ENCODE measurements around the gene SETDB1. TPM values are rescaled to one million over a fixed set of nuclear protein-coding genes. Genes with fewer than 3 reads are reported as not detected.
"Not testable (repeated sequence)": the region's sequence is repeated elsewhere in the genome, so short reads cannot be mapped to it uniquely, and the experiment has no call there.

SETDB1 gene
- total RNA-seq (2014; rRNA removed; shearing (Covaris generic)), result 24.0 and 25.3 TPM in 2 replicates
- 19.8 and 26.9 TPM in 2 replicates for polyA plus RNA-seq (2015; cell fraction: cytosol; rRNA removed)
- 88.2 and 94.7 TPM in 2 replicates for polyA plus RNA-seq (2015; cell fraction: nucleus; rRNA removed)

DNA sequence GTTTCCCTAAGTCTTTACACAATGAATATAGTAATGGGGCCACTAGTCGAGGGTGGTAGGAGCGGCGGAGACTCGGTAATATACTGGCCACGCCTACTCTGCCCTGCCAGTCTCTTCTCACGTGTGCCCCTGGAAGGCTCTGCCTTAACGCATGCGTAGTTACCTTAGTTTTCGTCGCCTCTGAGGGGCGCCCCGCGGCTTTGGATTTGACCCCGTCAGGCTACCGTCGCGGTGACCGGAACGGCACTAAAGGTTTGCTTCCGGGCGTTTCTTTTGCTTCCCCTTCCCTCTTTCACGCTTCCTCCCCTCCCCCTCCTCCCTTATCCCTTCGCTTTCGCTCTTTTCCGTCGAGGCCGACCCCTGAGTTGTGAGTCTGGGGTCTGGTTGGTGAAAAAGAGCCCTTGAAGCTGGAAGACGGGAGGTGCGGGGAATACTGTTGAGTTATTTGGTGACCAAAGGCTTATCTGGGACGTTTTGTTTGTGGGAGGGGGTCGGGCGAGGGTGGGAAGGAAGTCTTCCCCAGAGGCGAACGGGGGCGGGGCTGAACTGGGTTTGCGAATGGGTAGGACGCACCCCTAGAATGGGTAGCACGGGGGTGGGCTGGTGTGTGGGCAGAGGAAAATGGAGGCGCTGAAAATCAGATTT lies at the start of gene SETDB1:
Gene SETDB1 (plus strand): TSS at position 267 of the 645 bp plus-strand sequence. CDS start 1,352 bp downstream, outside the sequence.
- DNase-seq (ENCODE audit: low read depth), result peak; percentile 96

DNA sequence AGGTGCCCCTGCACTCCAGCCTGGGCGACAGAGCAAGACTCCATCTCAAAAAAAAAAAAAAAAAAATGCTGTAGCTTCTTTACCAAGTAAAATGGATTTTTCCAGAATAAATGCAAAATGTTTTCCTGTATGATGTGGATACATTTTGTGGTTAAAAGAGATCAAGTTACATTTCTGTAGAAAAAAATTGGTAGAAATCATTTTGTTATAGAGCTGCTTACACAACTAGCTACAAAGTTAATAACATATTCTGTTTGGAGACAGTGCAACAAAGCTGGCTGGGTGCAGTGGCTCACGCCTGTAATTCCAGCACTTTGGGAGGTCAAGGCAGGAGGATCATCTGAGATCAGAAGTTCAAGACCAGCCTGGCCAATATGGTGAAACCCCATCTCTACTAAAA lies 47.2 kb upstream of the SETDB1 start:
- DNase-seq (ENCODE audit: low read depth), result not testable (repeated sequence)

DNA sequence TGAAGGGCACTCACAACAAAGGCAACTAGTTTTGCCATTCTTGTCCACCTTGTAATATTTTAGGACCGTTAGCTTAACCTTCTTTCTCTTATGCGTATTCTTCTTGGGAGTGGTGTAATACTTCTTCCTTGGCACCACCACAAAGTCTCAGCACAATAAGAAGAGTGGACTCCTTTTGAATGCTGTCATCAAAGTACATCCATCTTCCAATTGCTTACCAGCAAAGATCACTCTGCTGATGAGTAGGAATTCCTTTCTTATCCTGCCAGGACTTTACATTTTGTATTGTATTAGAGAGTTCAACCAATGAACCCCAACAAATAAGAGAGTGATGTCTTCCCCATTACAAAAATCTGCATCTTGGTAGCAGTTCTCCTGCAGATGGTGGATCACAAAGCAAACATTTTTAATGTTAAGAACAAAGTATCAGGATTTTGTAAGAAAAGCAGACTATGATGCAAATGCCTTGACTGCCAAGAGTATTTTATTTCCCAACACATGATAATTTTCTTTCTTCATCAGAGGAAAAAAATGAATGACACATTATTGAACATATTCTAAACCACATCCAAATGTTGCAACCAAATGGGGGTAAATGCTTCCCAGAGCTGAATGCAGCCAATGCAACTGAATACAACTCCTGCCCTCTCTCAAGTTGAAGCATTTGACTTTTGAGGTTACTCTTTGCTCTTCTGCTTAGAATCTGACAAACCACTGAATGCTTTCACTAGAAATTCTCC lies 44.7 kb upstream of the SETDB1 start:
- peak; percentile 62 for DNase-seq (ENCODE audit: low read depth)

DNA sequence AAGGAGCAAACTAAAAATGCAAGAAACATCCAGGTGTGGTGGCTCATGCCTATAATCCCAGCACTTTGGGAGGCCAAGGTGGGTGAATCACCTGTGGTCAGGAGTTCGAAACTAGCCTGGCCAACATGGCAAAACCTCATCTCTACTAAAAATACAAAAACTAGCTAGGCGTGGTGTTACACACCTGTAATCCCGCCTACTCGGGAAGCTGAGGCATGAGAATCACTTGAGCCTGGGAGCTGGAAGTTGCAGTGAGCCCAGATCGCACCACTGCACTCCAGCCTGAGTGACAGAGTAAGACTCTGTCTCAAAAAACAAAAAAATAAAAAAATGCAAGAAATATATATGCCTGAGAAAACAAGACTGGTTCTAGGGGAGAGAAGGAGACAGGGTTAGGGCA lies 43.0 kb upstream of the SETDB1 start:
- DNase-seq (ENCODE audit: low read depth), result not testable (repeated sequence)

DNA sequence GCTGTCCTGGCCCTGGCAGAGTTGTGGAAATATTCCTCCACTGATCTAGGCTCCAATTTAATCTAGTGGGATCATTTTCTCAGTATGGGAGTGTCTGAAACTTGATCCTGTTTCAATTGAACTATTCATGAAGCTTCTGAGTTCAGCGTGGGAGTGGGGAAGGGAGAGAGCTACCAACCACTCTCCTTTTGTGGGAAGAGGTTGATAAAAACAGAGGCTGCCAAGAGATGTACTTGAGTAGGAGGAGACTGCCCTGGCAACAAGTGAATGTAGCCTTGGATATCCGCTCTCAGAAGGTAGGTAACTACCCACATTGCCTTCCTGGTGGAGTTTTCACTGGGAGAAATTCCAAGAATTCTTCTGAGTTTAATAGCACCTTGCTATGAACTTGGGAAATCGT lies 39.1 kb upstream of the SETDB1 start, which contains the start of gene CTXND2:
Gene CTXND2 (plus strand): TSS at position 119 of the 400 bp plus-strand sequence. CDS start 25,179 bp downstream, outside the sequence.
- DNase-seq (ENCODE audit: low read depth), result no peak

DNA sequence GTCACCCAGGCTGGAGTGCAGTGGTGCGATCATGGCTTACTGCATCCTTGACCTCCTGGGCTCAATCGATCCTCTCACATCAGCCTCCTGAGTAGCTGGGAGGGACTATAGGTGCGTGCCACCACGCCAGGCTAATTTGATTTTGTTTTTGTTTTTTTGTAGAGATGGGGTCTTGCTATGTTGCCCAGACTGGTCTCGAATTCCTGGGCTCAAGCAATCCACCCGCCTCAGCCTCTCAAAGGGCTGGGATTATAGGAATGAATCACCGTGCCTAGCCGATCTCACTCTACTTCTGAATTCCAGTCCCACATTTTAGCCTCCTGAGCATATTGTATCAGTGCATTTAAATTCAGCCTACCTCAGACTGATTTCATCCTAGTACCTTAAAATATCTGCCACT lies 37.4 kb upstream of the SETDB1 start:
- DNase-seq (ENCODE audit: low read depth), result no peak

DNA sequence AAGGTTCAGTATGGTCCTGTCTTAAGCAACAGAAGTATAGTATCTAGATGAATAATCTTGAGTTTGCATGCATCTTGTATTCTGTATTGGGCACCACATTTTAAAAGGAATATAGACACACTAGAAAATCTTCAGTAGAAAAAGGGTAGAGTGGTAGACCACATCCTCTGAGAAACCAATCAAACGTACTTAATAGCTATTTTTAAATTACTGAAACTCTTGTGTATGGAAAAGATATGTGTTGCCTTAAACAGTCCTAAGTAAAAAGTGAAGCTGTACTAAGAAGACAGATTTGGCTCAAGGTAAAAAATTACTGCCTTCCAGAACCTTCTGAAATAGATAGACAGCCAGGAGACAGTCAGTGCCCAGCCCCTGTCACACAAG lies 36.1 kb upstream of the SETDB1 start:
- no peak for DNase-seq (ENCODE audit: low read depth)

DNA sequence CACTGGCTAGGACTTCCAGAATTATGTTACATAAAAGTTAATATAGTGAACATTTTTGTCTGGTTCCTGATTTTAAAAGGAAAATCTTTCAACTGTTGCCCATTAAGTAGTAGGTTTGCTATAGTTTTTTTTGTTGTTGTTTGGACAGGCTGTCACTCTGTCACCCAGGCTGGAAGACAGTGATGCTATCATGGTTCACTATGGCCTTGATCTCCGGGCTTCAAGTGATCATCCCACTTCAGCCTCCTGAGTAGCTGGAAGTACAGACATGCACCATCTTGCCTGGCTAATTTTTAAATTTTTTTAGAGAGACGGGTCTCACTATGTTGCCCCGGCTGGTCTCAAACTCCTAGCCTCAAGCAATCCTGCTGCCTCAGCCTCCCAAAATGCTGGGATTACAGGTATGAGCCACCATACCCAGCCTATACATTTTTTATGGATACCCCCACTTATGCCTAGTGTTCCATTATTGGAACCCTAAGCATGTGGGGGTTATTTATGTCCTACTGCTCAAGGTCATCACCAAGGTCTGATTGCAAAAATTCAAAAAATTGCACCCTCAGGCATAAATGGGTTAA lies 32.7 kb upstream of the SETDB1 start:
- DNase-seq (ENCODE audit: low read depth), result no peak

DNA sequence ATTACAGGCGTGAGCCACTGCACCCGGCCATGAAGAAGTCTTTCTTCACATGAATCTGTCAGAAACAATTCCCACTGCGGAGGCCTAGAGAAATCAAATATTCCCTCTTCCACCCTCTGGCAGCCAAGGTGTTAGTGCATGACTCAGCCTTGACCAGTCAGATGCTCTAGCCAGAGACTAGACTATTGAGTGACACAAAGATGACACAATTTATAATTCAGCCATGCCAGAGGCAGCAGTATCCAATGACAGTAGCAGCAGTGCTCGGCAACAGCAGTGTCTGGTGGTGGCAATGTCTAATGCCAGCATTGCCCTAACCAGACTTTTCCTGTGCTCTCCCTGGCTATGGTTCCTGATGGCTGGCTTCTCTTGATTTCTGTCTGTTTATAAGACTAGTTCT lies 30.5 kb upstream of the SETDB1 start:
- DNase-seq (ENCODE audit: low read depth), result peak; percentile 69

DNA sequence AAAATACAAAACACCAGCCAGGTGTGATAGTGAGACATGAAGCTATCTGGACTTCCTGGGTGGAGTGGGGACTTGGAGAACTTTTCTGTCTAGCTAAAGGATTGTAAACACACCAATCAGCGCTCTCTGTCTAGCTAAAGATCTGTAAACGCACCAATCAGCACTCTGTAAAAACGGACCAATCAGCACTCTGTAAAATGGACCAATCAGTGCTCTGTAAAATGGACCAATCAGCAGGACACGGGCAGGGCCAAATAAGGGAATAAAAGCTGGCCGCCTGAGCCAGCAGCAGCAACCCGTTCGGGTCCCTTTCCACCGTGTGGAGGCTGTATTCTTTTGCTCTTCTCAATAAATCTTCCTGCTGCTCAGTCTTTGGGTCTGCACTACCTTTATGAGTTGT lies 26.4 kb upstream of the SETDB1 start:
- DNase-seq (ENCODE audit: low read depth), result peak; percentile 6

DNA sequence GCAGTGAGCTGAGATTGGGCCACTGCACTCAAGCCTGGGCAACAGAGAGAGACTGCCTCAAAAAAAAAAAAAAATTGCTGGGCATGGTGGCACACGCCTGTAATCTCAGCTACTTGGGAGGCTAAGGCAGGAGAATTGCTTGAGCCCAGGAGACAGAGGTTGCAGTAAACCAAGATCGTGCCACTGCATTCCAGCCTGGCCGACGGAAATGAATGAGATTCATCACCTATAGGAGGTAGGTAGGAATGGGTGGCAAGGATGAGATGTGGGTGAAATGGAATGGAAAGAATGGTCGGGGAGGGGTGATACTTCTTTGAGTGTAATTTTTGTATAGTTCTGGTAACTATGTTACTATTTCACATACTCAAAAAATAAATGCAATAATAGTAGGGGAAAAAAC lies 23.8 kb upstream of the SETDB1 start:
- no peak for DNase-seq (ENCODE audit: low read depth)

DNA sequence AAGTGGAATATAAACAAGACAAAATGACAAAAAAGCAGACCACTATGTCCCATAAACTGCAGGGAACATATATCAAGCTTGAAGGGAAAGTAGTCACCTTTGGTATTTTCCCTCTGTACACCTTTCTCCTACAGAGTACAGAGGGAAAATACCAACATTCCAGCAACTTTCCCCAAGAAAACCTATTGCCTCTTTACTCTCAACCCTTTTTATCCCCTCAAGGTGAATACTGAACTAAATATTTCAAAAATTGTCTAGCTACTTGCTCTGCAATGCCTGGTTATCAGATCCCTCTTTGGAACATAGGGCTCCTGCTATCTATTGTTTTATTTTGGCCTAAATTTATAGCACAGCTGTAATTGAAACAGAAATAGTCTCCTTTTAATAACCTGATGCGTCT lies 23.4 kb upstream of the SETDB1 start:
- DNase-seq (ENCODE audit: low read depth), result no peak

DNA sequence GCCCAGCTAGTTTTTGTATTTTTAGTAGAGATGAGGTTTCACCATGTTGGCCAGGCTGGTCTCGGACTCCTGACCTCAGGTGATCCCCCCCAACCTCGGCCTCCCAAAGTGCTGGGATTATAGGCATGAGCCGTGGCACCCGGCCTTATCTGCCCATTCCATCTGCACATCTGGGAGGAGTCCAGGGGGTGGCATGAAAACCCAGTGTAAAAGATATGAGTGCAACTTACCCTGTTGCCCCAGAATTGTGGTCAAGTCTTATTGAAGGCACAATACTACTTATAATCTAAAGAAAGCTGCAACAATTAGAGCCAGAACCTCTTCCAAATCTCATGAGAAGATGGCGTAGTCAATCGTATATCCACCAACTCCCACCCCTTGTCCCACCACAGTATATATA lies 20.9 kb upstream of the SETDB1 start:
- no peak for DNase-seq (ENCODE audit: low read depth)

DNA sequence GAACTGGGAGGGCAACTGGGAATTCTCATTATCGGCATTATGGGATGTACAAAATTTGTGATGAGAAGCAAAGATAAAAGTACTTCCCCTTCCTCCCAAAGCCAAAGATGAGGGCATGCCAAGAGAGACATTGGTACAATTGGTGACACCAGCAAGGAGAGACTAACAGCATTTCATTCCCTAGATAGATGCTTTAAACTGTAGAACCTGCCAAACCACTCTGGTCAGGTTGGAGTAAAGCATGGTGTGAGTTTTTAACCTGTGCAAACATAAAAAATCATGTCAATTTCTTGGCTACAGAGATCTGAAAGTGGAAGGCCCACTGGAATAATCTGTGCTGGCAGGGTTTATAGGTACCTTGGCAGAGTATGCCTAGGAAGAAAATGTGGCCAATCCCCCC lies 19.8 kb upstream of the SETDB1 start:
- DNase-seq (ENCODE audit: low read depth), result no peak

DNA sequence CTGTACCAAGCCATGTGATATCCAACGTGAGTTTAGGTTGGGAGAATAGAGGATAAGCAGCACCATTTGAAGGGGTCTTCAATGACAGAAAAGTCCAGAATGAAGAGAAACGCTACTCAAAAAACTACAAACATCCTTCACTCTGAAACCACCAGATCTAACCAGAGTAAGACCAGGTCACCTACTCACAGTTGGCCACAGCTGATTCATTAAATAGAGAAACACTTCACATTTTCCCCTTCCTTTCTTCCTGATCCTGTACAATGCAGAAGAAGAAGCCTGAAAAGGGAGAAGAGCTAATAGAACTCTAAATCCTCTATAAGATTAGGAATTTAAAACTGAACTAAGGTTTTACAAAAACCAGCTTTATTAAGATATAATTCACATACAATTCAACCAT lies 19.4 kb upstream of the SETDB1 start:
- DNase-seq (ENCODE audit: low read depth), result no peak

DNA sequence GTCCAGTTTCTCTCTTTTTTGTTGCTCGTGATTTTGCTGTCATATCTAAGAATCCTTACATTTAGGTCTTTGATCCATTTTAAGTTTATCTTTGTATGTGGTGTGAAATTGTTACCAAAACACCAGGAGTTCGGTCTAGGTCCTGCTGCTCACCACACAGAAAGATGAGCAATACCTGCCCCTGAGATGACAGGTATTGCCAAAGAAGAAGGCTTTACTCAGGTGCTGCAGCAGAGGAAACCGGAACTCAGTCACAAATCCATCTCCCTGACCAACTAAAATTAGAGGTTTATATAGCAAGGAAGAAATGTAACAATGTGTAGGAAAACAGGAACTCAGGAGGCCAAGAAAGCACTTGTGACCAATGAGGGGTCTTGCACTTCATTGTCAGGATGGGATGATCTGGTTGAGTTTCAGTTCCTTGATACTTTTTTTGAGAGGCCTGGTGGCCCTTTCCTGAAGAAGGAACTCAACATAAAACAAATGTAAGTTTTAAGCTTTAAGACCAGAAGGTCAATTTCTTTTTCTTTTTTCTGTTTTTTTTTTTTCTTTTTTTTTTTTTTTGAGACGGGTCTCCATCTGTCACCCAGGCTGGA lies 16.5 kb upstream of the SETDB1 start:
- DNase-seq (ENCODE audit: low read depth), result no peak

DNA sequence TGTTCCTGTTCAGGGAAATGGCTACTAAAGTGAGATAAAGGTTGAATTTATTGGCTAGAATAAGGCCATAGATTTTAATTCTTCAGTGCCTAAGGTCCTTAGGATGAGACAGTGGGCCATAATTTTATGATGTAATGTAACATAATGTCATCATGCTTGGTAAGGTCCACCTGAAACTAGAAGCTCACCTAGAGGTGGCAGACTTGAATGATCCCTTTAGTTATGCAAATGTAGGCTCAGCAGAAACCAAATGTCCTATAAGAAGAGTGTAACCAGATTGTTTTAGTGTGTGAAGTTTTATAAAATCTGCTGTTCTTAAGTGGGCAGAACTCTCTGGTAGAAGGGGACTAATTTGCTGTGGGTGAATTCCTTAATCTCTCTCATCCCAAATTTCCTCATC lies 13.5 kb upstream of the SETDB1 start:
- no peak for DNase-seq (ENCODE audit: low read depth)

DNA sequence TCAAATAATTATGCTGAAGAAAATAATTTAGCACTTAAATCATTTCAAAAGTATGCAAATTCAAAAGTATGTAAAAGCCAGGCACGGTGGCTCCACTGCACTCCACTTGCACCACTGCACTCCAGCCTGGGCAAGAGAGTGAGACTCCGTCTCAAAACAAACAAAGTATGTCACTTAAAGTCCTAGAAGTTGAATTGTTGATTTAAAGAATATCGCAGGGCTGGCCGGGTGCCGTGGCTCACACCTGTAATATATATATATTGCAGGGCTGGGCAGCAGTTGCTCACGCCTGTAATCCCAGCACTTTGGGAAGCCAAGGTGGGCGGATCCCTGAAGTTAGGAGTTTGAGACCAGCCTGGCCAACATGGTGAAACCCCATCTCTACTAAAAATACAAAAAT lies 8.8 kb upstream of the SETDB1 start:
- no peak for DNase-seq (ENCODE audit: low read depth)

DNA sequence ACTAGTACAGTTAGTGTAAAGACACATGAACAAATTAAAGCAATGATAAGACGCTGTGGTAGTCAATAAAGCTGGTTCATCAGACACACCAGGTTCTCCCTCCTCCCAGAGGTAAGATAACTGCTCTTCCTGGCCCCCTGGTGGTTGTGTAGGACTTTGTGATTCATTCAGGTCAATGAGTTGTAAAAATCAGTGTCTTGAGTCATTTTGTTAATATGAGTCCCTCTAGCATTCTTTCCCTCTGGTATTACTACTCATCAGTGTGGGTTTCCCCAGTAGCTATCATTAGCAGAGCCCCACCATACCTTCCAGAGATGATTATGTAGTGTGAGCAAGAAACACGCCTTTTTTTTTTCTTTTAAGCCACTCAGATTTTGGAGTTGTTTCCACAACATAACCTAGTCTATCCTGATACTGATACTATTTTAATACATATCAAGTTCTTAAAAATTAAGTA lies 3.6 kb upstream of the SETDB1 start:
- DNase-seq (ENCODE audit: low read depth), result peak; percentile 84

DNA sequence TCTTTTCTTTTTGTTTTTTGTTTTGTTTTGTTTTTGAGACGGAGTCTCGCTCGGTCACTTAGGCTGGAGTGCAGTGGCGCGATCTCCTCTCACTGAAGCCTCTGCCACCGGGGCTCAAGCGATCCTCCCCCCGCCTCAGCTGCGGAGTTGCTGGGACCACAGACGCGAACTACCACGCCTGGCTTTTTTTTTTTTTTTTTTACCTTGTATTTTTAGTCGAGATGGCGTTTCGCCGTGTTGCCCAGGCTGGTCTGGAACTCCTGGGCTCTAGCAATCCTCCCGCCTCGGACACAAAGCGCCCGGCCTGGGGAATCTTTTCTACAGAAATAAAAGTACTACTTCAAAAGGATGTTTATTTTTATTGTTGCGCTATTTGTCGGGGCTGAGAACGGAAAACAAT lies 1.1 kb upstream of the SETDB1 start:
- no peak for DNase-seq (ENCODE audit: low read depth)

DNA sequence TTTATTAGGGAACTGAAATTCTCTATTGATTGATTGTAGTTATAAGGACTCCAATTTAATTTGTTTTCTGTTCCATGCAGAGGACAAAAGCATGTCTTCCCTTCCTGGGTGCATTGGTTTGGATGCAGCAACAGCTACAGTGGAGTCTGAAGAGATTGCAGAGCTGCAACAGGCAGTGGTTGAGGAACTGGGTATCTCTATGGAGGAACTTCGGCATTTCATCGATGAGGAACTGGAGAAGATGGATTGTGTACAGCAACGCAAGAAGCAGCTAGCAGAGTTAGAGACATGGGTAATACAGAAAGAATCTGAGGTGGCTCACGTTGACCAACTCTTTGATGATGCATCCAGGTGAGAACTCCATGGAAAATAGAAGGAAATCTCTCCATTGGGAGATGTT lies 1.5 kb downstream of the SETDB1 start:
- no peak for DNase-seq (ENCODE audit: low read depth)

DNA sequence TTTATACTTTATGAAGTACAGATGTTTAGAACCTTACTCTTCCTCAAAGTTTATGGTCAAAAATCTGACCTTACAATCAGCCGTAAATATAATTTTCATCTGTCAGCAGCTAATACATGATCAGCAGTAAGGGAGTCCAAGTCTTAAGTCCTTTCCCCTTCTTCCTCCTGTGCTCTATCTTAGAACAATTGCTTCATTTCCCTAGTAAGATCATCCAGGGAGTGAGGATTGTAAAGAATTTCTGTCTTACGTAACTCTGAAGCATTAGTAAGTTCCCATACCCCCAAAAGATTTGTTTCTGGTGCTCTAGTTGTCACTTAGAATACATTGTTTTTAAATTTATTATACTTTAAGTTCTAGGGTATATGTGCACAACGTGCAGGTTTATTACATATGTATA lies 2.1 kb downstream of the SETDB1 start:
- no peak for DNase-seq (ENCODE audit: low read depth)

All from HT1080 (cell line).